Stimulated activated CD4-positive, alpha-beta T cell treated with anti-CD3 and anti-CD28 coated beads, Interleukin-1b, Interleukin-23, amount 100 ng/mL, for 48 hours (primary cell): ENCODE results near the gene BRWD1.

Source experiments
- DNase-seq: peaks from one replicate; pipeline ENCODE4 v3.0.0-alpha.2; 2020

Gene BRWD1

GRCh38 chr21:39326607-39327307, 13.3 kb upstream of the BRWD1 start:
- DNase-seq, result no peak

DNA sequence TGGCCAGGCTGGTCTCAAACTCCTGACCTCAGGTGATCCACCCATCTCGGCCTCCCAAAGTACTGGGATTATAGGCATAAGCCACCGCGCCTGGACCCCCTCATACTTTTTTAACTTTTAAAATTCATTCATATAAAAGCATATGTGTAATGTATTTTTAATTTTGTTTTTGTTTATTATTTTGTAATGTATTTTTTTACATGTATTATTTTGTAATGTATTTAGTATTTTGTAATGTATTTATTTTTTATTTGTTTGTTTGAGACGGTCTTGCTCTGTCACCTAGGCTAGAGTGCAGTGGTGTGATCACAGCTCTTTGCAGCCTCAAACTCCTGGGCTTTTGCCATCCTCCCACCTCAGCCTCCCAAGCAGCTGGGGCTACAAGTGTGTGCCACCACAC, 12.0 kb upstream of the BRWD1 start:
- no peak for DNase-seq

DNA sequence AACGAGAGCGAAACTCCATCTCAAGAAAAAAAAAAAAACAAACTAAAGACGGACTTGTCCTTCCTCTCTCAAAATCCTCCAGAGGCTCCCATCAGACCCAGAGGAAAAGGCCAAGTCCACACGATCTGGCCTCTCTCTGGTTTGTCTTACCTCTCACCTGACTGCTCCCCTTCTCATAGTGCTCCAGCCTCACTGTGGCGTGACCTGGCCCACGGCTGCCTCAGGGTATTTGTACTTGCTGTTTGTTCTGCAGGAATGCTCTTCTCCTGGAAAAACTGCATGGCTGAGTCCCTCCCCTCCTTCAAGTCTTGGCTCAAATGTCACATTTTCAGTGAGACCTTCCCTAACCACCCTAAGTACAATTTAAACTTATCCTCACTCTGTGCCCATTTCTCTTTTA, 8.0 kb upstream of the BRWD1 start:
- DNase-seq, result no peak

GRCh38 chr21:39319814-39320332, 6.4 kb upstream of the BRWD1 start:
- DNase-seq, result no peak

- no peak for DNase-seq
Measured at GRCh38 chr21:39319251-39319756, 5.9 kb upstream of the BRWD1 start.

GRCh38 chr21:39318091-39318959, 4.9 kb upstream of the BRWD1 start:
- DNase-seq, result no peak

- no peak for DNase-seq
Measured at GRCh38 chr21:39317134-39318090, 4.0 kb upstream of the BRWD1 start.

GRCh38 chr21:39316729-39317128, 3.3 kb upstream of the BRWD1 start:
- DNase-seq, result no peak

DNA sequence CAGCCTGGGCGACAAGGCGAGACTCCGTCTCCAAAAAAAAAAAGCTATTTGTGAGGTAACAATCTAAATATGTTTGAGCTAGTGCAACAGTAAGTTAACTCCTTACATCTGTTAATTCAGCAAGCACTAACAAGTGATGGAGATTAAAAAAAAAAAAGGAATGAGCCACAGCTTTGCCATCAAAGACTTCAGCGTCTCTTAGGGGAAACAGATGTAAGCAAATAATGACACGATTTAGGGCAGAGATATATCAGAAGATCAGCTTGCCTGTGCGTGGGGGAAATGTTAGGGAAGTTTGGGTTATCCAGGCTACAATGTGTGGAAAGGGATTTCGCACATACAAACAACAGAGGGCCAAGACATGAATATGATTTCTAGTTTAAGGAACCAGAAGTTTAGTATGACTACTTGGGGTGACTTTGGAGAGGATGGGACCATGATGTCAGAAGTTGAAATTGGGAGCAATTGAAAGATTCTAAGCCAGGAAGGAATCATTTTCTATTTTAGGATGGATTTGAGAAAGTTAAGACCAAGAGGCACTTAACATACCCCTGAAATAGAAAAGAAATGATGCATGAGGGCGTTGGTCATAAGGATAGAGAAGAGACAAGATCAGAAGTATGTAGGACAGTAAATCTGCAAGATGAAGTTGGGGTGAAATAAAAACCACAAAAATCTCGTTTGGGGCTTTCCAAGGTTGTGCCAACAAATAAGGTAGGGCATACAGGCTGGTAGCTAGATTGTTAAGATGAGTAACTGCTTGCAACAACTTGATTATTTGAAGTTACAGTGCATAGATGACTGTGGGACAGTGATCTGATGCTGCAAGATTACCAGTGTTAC, 2.4 kb upstream of the BRWD1 start:
- DNase-seq, result no peak

DNA sequence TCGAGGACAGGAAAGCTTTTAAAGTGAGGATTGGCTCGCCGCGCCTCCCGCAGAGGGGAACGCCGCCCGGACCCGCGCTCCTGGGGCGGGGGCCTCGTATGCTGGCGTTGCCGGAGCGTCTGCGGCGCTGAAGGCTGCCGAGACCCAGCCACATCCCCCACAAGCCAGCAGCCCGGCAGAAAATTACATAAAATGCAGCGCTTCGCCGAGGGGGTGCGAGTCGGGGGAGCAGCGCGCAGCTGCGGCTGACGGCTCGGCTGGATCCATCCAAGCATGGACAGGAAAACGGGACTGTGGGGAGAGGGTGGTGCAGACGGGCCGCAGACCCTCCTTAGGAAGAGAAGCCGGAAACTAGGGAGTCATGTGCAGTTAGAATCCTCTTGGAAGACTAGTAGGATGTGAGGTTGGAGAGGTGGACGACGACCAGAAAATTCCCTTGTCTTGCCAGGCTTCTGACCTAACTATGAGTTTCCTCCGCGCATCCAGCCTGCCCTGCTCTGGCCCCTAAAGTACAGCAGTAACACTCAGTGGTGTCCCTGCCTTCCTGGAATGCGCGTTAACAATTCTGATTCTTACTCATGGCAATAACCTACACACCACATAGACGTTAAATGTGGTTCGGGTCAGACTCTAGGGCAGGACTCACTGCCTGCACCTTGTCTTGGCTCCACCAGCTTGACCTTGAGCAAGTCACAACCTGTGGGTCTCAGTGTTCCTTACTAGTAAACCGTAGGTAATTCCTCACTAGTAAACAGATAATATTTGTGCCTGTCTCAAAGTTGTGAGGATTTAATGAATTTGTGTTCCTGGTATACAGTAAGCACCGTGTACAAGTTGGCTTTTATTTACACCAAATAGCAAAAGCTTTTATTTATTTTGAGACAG, 953 bp upstream of the BRWD1 start:
- DNase-seq, result peak; percentile 49

GRCh38 chr21:39313042-39313570, 326 bp downstream of the BRWD1 start:
- peak; percentile 34 for DNase-seq

DNA sequence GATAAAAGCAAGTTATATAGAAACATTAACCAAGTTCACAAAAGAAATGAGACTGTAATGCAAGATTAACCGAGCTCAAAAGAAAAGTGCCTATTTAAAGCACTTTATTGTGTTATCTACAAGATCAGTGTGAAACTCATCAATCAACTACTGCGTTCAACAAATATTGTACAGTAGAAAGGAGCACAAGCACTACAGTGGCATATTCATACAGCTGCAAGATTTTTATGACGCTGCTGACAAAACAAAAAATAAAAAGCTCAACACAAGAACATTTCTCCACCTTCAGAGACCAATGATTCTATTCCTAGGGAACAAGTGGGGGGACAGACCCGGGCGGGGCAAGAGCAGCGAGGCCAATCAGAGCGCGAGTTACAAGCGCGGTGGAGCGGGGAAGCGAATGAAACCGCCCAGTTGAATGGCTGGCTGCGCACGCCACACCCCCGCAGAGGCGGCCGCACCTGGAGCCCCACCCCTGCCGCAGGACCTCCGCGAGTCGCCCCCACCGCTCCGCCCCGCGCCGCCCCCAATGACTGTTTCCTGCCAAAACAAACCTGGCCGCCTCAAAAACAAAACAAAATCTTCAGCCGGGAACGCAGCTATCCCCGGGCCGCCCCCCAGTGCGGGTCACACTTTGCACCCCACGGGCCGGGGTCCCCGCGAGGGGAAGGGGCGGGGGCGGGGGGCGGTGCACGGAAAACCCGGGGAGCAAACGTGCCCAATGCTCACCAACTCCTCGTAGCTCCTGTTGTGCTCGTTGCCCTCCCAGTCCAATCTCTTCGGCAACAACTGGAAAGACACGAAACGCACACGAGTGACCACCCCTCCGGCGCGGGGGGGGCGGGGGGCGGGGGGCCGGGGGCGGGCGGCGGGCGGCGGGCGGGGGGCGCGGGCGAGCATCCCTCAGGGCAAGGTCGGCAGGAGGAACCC, 1.1 kb downstream of the BRWD1 start:
- DNase-seq, result peak; percentile 93

GRCh38 chr21:39311164-39311563, 2.3 kb downstream of the BRWD1 start:
- no peak for DNase-seq

GRCh38 chr21:39307466-39307865, 6.0 kb downstream of the BRWD1 start:
- DNase-seq, result no peak

DNA sequence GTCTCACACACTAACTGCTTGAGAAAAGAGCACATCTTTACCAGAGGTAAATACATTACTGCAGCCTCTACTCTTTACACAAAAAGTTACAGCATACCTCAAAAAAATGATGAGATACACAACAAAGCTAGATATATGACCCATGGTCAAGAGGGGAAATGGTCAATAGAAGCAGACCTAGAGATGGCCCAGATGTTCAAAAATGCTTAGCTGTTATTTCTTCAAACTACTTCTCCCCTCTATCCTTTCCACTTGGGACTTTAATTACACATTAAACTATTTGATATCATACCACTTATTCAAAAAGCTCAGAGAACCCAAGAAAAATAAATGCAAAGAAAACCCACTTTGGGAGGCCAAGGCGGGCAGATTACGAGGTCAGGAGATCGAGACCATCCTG, 12.8 kb downstream of the BRWD1 start:
- no peak for DNase-seq

DNA sequence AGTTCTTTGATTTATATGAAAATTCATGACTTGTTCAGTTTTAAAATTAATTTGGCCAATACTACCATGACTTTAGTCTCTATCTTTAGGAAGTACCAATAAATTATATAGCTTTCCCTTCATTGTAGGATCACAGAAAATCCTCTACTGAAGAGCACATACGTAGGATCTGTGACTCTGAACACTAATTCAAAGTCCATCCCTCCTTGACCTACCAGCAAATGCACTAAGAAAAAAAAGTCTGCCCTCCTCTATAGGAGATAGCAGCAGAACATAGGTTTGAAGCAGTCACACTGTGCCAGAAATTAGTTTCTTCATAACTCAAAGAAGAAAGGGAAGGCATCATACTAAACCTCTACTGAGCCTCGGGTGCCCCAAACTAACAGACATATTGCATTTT, 16.5 kb downstream of the BRWD1 start:
- DNase-seq, result no peak

- DNase-seq, result no peak
Measured at GRCh38 chr21:39288987-39289386, 24.4 kb downstream of the BRWD1 start.

DNA sequence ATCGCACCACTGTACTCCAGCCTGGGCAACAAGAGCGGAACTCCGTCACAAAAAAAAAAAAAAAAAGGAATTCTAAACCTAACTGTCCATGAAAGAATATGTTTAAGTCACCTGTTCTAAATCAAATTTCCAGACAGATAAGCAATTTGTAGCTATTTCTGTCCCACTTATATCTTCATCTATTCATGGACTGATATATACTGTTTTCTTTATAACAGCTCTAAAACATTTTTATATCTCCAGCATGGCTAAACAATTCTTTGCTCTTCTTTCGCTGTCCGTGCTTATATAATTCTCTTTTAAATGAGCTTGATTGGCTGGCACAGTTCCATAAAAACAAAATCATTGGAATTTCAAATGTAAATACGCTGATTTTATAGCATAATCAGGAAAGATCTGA, 30.5 kb downstream of the BRWD1 start:
- no peak for DNase-seq

DNA sequence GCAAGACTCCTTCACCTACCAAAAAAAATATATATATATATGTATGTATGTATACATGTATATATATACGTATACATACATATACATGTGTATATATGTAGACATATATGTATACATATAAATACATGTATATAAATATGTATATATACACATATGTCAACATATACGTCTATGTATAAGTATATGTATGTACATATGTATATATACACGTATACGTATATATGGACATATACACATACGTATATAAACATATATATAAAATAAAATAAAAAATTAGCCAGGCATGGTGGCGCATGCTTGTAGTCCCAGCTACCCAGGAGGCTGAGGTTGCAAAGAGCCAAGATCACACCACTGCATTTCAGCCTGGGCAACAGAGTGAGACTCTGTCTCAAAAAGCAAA, 31.6 kb downstream of the BRWD1 start:
- no peak for DNase-seq
